Measurements from ENCODE around the gene CARD11. TPM values are rescaled to one million over a fixed set of nuclear protein-coding genes. Genes with fewer than 3 reads are reported as not detected.

Gene CARD11
- total RNA-seq, 1 experiment from 2014 or later, result 0.82 TPM

DNA sequence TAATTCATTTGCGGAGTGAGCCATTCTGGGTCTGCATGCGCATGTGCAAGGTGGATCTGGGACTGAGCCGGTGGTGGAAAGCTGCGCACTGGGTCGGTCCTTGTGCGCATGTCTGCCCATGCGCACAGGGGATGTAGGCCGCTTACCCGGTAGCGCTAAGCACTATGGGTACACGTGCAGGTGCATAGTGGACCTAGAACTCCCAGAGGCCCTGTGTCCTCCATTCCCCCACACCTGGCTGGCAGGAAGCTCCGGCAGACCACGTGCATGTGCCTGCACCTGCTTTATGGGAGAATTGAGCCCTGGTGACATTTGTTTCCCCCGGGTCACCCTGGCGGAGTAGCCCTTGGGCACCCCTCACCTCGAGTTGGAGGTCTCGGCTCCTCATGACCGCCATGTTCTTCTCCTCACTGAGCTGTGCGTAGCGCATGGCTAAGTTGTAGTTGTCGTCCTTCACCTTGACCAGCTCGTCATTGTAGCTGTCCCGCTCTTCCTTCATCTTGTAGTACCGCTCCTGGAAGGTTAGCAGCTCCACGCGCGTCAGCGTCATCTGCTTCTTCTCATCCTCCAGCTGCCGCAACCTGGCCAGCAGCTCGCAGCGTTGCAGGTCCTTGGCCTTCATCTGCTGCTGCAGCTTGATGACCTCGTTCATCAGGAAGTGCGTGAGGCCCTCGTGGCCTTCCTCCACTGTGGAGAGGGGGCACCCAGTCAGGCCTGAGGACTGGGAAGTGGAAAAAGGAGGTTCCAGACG is 99.6 kb downstream of the CARD11 start:
- Histone ChIP-seq H3K9me3 (ENCODE audit: control insufficient read depth, insufficient read depth, low read depth, low read length) (no peaks in the 10 kb centered on the region), H3K4me3 (ENCODE audit: low read depth in 2 of 2, low read length in 2 of 2) (no peak overlapping the region), H3K36me3 (ENCODE audit: control insufficient read depth, insufficient read depth, low read length) (no peaks in the 10 kb centered on the region), H3K27me3 (ENCODE audit: control insufficient read depth, insufficient read depth, low read length) (peaks cover 31% of the 10 kb centered on the region), H3K27ac (ENCODE audit: low read length) (no peak overlapping the region), H3K4me1 (ENCODE audit: control insufficient read depth, insufficient read depth, low read length) (no peaks in the 10 kb centered on the region)
- BruUV-seq (replicated peaks), result no TSS peak
- ChIA-PET CTCF (no interaction called here), POLR2A (no interaction called here)
- in situ Hi-C loops (cut with HindIII; ENCODE audit: low pct_unique_long_range_greater_than_20kb, low sequenced_read_pairs) (no loop called here), intact Hi-C loops (cut with micrococcal nuclease; ENCODE audit: unreplicated experiment) (no loop called here)
- ATAC-seq, result no peak
- no peak for DNase-seq (ENCODE audit: low read depth, low spot score)
- TF ChIP-seq POLR2AphosphoS5 (IDR thresholded peaks at IDR 0.05; ENCODE audit: low read depth, low read length), result no peak
- TF ChIP-seq, protein P1, sequence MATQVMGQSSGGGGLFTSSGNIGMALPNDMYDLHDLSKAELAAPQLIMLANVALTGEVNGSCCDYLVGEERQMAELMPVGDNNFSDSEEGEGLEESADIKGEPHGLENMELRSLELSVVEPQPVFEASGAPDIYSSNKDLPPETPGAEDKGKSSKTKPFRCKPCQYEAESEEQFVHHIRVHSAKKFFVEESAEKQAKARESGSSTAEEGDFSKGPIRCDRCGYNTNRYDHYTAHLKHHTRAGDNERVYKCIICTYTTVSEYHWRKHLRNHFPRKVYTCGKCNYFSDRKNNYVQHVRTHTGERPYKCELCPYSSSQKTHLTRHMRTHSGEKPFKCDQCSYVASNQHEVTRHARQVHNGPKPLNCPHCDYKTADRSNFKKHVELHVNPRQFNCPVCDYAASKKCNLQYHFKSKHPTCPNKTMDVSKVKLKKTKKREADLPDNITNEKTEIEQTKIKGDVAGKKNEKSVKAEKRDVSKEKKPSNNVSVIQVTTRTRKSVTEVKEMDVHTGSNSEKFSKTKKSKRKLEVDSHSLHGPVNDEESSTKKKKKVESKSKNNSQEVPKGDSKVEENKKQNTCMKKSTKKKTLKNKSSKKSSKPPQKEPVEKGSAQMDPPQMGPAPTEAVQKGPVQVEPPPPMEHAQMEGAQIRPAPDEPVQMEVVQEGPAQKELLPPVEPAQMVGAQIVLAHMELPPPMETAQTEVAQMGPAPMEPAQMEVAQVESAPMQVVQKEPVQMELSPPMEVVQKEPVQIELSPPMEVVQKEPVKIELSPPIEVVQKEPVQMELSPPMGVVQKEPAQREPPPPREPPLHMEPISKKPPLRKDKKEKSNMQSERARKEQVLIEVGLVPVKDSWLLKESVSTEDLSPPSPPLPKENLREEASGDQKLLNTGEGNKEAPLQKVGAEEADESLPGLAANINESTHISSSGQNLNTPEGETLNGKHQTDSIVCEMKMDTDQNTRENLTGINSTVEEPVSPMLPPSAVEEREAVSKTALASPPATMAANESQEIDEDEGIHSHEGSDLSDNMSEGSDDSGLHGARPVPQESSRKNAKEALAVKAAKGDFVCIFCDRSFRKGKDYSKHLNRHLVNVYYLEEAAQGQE (IDR thresholded peaks at IDR 0.05; ENCODE audit: insufficient read depth in 1 of 2, low read depth in 2 of 2, low read length in 1 of 2), result no peak
- TF ChIP-seq, protein P2, sequence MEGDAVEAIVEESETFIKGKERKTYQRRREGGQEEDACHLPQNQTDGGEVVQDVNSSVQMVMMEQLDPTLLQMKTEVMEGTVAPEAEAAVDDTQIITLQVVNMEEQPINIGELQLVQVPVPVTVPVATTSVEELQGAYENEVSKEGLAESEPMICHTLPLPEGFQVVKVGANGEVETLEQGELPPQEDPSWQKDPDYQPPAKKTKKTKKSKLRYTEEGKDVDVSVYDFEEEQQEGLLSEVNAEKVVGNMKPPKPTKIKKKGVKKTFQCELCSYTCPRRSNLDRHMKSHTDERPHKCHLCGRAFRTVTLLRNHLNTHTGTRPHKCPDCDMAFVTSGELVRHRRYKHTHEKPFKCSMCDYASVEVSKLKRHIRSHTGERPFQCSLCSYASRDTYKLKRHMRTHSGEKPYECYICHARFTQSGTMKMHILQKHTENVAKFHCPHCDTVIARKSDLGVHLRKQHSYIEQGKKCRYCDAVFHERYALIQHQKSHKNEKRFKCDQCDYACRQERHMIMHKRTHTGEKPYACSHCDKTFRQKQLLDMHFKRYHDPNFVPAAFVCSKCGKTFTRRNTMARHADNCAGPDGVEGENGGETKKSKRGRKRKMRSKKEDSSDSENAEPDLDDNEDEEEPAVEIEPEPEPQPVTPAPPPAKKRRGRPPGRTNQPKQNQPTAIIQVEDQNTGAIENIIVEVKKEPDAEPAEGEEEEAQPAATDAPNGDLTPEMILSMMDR (IDR thresholded peaks at IDR 0.05), result no peak
- TF ChIP-seq SIN3A (IDR thresholded peaks at IDR 0.05; ENCODE audit: borderline replicate concordance, insufficient read depth, low read depth, low read length), result no peak
- TF ChIP-seq TCF7L2 (IDR thresholded peaks at IDR 0.05; ENCODE audit: low read depth, low read length), result no peak

DNA sequence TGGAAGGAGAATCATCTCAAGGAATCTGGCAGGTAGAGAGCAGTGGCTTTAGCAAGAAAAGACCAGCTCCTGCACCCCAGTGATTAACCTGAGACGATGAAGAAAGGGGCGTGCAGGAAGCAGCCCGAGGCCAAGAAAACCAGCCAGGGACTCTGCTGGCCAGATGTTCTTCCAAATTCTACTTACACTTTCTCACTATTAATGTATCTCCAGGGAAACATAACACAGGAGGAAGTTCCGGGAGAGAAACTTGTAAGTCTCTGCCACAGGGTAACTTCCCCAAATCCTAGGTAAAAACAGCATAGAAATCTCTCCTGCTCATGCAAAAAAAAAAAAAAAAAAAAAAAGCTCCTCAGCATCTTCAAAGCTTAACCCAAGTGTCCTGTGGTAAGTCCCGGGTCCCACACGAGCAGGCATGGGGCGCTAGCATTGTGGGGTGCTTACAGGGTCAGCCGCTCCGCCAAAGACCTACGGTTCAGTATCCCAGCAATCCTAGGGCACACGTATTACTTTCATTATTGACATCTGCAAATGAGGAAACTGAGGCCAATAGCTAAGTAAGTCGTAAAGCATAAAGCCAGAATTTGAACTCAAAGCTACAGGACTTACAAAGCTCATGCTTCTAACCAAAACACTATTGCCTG is 102.3 kb downstream of the CARD11 start:
- POLR2A ChIA-PET, result interaction anchor here (0.6 kb wide), 1 partner anchor 14 kb away, joined by 6 read pairs; no protein-coding TSS in a partner anchor
- H3K4me3 ChIP-seq (ENCODE audit: low read depth in 2 of 2, low read length in 2 of 2), result no peak overlapping the region
- DNase-seq (ENCODE audit: low read depth, low spot score) (no peak), ATAC-seq (no peak)
- H3K27me3 ChIP-seq (ENCODE audit: control insufficient read depth, insufficient read depth, low read length), result peaks cover 26% of the 10 kb centered on the region
- H3K9me3 ChIP-seq (ENCODE audit: control insufficient read depth, insufficient read depth, low read depth, low read length), result no peaks in the 10 kb centered on the region
- TF ChIP-seq POLR2AphosphoS5 (IDR thresholded peaks at IDR 0.05; ENCODE audit: low read depth, low read length), result no peak
- no peak for TF ChIP-seq SIN3A (IDR thresholded peaks at IDR 0.05; ENCODE audit: borderline replicate concordance, insufficient read depth, low read depth, low read length)
- TF ChIP-seq, protein P2 (IDR thresholded peaks at IDR 0.05), result no peak
- TF ChIP-seq, protein P1 (IDR thresholded peaks at IDR 0.05; ENCODE audit: insufficient read depth in 1 of 2, low read depth in 2 of 2, low read length in 1 of 2), result no peak
- TF ChIP-seq TCF7L2 (IDR thresholded peaks at IDR 0.05; ENCODE audit: low read depth, low read length), result no peak
- no peaks in the 10 kb centered on the region for H3K36me3 ChIP-seq (ENCODE audit: control insufficient read depth, insufficient read depth, low read length)
- intact Hi-C loops (cut with micrococcal nuclease; ENCODE audit: unreplicated experiment) (no loop called here), in situ Hi-C loops (cut with HindIII; ENCODE audit: low pct_unique_long_range_greater_than_20kb, low sequenced_read_pairs) (no loop called here)
- no peak overlapping the region for H3K27ac ChIP-seq (ENCODE audit: low read length)
- no peaks in the 10 kb centered on the region for H3K4me1 ChIP-seq (ENCODE audit: control insufficient read depth, insufficient read depth, low read length)
- CTCF ChIA-PET, result no interaction called here
- BruUV-seq (replicated peaks), result no TSS peak
